HPDE6-E6E7 (cell line): Measurements from ENCODE around the gene CCL25.

Source experiments
- DNase-seq: peaks from one replicate; pipeline ENCODE4 v3.0.0; 2011; ENCODE audit warnings: missing footprints; ENCODE audit errors: extremely low spot score

CCL25 gene

DNA sequence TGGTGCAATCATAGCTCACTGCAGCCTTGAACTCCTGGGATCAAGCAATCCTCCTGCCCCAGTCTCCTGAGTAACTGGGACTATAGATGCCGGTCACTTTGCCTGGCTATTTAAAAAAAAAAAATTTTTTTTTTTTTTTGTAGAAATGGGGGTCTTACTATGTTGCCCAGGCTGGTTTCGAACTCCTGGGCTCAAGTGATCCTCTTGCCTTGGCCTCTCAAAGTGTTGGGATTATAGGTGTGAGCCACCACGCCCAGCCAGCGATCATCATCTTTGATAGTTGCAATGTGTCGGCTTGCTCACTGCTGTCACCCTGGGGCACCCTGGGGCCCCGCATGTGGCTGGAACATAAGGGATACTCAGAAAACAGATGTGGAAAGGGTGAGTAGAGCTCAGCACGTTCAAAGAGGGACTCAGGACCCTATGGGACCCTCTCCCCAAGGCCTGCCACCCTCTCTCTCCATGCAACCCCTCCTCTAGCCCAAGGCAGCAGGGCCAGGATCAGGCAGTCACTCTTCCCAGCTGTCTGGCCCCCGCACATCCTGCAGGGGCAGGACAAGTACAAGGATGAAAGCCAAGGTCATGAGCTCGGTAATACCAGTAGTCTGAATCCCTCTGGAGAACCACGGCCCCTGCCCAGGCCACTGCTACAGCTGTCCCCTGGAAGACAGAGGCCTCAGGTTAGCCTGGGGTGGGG lies 6.5 kb upstream of the CCL25 start:
- DNase-seq: no peak

GRCh38 chr19:8046569-8047165 lies 5.9 kb upstream of the CCL25 start:
- no peak for DNase-seq

- no peak for DNase-seq
Observed at GRCh38 chr19:8050274-8051096, 2.1 kb upstream of the CCL25 start.

GRCh38 chr19:8054169-8054568 lies 1.6 kb downstream of the CCL25 start:
- DNase-seq: no peak

- DNase-seq: no peak
Observed at GRCh38 chr19:8056533-8056932, 4.0 kb downstream of the CCL25 start.

GRCh38 chr19:8057545-8058270 lies 5.1 kb downstream of the CCL25 start:
- no peak for DNase-seq

DNA sequence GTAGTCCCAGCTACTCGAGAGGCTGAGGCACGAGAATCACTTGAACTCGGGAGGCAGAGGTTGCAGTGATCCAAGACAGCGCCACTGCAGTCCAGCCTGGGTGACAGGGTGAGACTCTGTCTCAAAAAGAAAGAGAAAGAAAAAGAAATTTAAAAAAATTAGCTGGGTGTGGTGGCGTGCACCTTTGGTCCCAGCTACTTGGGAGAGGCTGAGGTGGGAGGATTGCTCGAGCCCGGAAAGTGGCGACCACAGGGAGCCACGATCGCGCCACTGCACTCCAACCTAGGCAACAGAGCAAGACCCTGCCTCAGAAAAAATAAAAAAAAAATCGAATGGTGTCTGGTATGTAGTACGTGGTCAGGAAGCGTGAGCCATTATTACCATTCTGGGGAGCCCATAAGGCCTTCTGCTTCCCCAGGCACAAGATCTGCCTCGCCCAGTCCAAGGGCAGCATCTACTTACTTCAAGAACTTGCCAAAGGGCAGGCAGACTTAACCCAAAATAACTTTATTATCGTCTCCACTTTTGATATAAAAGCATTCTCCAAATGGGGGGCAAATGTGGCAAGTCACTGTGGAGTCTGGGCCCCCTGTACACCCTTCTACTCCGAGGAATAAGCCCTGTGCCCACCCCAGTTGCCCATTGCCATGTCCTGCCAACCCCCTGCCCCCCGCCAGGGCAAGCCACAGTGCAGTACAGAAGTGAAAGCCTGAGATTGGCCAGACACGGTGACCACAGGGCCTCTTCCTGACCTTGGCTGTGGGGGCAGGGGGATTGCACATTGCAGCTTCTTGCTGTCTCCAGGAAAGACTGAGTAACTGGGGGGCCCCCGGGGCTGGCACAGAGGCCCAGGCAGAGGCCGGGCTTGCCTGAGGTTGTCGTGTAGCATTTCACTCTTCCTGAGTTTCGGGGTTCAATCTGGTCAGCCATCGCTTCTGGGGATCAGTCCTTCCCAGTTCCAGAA lies 12.6 kb downstream of the CCL25 start:
- DNase-seq: no peak

DNA sequence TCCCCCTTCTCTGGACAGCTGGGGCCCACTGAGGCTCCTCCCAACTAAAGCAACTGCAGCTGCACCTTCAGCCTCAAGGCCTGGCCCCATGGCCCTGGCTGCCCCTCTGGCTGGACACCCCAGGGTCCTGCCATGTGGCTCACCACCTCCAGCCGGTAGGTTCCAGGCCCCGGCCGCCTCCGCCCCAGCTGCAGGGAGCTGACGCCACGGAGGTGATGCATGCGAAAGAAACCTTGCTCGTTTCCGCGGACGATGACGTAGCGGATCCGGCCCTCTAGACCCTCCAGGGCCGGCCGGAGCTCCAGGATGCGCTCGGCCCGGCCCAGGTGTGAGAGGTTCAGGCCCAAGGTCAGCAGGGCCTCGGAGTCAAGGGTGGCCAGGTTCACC lies 13.3 kb downstream of the CCL25 start:
- DNase-seq: no peak

GRCh38 chr19:8069096-8069973 lies 16.8 kb downstream of the CCL25 start:
- DNase-seq: no peak

- no peak for DNase-seq
Observed at GRCh38 chr19:8071912-8072311, 19.4 kb downstream of the CCL25 start.

- no peak for DNase-seq
Observed at GRCh38 chr19:8074501-8074900, 21.9 kb downstream of the CCL25 start.

DNA sequence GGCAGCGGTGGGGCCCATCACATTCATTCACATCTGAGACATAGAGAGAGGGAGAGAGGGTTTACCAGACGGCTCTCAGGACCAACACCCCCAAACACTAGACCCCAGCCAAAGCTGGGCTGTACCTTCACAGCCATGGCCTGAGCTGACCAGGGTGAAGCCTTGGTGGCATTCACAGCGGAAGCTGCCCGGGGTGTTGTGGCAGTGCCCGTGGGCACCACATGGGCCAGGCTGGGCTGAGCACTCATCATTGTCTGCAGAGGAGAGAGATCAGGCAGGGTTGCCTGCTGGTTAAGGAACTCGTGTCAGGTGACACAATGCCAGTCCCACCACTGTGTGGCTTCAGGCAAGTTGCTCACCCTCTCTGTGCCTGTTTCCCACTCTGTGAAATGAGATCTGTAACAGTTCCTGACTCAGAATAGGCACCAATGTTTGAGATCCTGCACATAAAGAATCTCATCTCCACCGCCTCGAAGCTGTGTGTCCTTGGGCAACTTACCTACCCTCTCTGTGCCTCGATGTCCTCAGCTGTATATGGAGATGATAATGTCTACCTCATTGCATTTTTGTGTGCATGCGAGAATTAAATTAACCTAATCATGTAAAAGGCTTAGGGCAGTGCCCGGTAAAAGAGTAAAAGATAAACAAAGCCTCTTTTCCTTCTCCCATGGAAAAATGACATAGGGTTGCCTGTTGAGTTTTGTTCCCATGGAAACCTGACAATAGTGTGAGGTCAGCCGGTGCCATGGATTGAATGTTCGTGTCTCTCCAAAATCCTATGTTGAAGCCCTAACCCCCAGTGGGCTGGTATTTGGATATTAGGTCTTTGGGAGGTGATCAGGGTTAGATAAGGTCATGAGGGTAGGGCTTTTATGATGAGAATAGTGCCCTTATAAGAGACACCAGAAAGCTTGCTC lies 22.9 kb downstream of the CCL25 start:
- no peak for DNase-seq

GRCh38 chr19:8079988-8080387 lies 27.4 kb downstream of the CCL25 start:
- DNase-seq: no peak

- DNase-seq: no peak
Observed at GRCh38 chr19:8080832-8081231, 28.3 kb downstream of the CCL25 start.

DNA sequence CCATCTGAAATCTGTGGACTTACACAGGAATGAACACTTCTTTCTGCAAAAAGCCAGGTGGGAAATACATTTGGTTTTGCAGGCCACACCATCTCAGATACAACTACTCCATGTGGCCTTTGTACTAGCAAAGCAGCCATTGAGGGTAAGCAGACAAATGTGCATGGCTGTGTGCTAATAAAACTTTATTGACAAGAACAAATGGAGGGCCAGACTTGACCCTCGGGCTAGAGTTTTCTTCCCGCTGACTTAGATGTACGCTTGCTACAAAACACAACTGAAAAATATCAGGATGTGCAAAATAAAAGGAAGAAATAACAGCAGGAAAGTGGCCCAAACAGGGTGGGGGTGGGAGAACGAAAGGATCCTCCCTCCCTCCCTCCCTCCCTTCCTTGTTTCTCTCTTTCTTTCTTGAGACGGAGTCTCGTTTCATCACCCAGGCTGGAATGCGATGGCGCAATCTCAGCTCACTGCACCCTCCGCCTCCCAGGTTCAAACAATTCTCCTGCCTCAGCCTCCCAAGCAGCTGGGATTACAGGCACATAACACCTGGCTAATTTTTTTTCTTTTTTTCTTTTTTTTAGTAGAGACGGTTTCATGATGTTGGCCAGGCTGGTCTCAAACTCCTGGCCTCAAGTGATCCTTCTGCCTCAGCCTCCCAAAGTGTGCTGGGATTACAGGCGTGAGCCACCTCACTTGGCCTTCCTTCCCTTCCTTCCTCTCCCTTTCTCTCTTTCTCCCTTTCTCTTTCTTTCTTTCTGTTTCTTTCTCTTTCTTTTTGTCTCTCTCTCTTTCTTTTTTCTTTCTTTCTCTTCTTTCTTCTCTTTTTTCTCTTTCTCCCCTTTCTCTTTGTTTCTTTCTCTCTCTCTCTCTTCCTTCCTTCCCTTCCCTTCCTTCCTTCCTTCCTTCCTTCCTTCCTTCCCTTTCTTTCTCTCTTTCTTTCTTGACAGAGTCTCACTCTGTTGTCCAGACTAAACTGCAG lies 29.3 kb downstream of the CCL25 start:
- no peak for DNase-seq

DNA sequence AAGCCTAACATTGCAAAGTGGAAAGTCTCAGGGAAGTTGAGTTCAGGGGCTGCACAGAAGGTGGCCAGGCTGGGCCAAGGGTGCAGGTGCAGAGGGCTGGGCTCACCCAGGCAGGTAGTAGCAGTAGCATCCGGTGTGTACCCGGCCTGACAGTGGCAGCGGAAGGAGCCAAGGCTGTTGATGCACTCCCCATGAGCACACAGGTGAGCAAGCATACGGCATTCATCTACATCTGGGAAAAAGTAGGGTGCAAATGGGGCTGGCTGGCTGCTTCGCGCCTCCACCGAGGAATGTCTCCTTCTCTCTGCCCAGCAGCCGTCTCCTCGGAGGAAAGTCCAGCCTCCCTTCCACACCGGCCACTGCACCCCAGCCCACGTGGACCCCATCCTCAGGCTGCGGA lies 30.6 kb downstream of the CCL25 start:
- DNase-seq: no peak

DNA sequence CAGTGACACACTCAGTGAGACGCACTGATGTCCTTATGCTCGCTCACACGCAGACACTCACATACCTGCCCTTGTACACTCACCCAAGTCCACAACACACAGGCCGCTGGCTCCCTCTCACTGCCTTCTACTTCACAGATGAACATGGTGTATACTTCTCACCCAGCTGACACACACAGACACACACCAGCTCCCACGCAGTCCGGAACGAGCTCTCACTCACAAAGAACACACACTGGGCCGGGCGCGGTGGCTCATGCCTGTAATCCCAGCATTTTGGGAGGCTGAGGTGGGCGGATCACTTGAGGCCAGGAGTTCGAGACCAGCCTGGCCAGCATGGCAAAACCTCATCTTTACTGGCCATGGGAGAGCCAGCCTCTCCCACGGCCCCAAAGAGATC lies 31.6 kb downstream of the CCL25 start:
- no peak for DNase-seq
